MG63 (cell line): ENCODE measurements around the gene EGR2. TPM values are rescaled to one million over a fixed set of nuclear protein-coding genes. Genes with fewer than 3 reads are reported as not detected.
"Not testable (repeated sequence)": the region's sequence is repeated elsewhere in the genome, so short reads cannot be mapped to it uniquely, and the experiment has no call there.

Source experiments
- DNase-seq: peaks from one replicate; pipeline ENCODE4 v3.0.0-alpha.2; 2020
- H3K27me3 ChIP-seq: fragments of 250-450 bp; sonication (Bioruptor Pico); 2 replicates; pipeline ENCODE4 v1.5.1; 2020; ENCODE audit warnings: mild to moderate bottlenecking, moderate library complexity
- H3K36me3 ChIP-seq: fragments of 250-450 bp; sonication (Bioruptor Pico); 2 replicates; pipeline ENCODE4 v1.5.1; 2020; ENCODE audit warnings: mild to moderate bottlenecking, moderate library complexity
- H3K4me3 ChIP-seq: fragments of 250-450 bp; sonication (Bioruptor Pico); 2 replicates; pipeline ENCODE4 v1.5.1; 2020; ENCODE audit warnings: mild to moderate bottlenecking, moderate library complexity
- H3K9me3 ChIP-seq: fragments of 250-450 bp; sonication (Bioruptor Pico); 2 replicates; pipeline ENCODE4 v1.5.1; 2020; ENCODE audit warnings: mild to moderate bottlenecking, moderate library complexity
- total RNA-seq: library from RNA; depleted of rRNA; stranded (reverse); fragments of >200 nt; shearing (Covaris generic); gene quantifications from 2 replicates; pipeline ENCODE4 v1.2.3, GENCODE V29; 2014; ENCODE audit warnings: low replicate concordance

EGR2 gene
- total RNA-seq, 1 experiment from 2014 or later: 0.56 TPM

DNA sequence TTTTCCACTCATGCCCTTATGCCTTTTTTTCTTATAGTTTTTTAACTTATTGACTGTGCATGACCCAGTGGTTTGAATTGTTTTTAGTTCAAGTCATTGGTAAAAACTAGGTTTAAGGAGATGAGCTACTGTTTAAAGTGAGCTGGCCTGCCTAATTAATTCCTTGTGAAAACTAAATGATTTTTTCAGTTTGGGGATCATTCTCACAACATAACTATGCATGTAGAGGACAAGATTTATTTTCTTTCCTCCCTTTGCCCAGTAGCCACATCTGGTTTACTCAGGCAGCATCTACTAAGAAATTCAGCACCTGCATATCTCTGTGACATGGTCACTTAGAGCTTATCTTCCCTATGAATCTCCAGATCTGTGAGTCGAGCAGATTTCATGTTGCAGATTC lies 9.9 kb downstream of the EGR2 start:
- H3K27me3 ChIP-seq: no peaks in the 10 kb centered on the region
- no peak for DNase-seq
- H3K4me3 ChIP-seq: peak overlapping the region; percentile 64
- peaks cover 8% of the 10 kb centered on the region; the same call in 1 of the 2 replicates for H3K36me3 ChIP-seq
- H3K9me3 ChIP-seq: no peaks in the 10 kb centered on the region

DNA sequence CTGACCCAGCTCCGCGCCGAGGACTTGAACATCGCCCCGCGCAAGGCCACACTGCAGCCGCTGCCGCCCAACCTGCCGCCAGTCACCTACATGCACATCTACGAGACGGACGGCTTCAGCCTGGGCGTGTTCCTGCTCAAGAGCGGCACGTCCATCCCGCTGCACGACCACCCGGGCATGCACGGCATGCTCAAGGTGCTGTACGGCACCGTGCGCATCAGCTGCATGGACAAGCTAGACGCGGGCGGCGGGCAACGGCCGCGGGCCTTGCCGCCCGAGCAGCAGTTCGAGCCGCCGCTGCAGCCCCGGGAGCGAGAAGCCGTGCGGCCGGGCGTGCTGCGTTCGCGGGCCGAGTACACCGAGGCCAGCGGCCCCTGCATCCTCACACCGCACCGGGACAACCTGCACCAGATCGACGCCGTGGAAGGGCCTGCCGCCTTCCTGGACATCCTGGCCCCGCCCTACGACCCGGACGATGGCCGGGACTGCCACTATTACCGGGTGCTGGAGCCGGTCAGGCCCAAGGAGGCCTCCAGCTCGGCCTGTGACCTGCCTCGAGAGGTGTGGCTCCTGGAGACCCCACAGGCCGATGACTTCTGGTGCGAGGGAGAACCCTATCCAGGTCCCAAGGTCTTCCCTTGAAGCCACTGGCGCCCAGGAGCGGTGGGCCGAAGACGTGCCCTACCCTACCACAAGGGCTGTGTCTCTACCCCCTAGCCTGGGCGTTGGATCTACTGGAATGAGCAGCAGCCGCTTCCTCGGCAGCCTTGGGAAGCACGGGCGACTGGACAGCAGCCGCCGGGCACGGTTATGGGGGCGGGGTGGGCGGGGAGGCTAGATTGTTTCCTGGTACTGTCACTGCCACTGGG lies 10.7 kb downstream of the EGR2 start:
- Histone ChIP-seq H3K36me3 (peaks cover 8% of the 10 kb centered on the region; the same call in 1 of the 2 replicates), H3K27me3 (no peaks in the 10 kb centered on the region), H3K9me3 (no peaks in the 10 kb centered on the region), H3K4me3 (peak overlapping the region; percentile 64)
- DNase-seq: peak; percentile 54

DNA sequence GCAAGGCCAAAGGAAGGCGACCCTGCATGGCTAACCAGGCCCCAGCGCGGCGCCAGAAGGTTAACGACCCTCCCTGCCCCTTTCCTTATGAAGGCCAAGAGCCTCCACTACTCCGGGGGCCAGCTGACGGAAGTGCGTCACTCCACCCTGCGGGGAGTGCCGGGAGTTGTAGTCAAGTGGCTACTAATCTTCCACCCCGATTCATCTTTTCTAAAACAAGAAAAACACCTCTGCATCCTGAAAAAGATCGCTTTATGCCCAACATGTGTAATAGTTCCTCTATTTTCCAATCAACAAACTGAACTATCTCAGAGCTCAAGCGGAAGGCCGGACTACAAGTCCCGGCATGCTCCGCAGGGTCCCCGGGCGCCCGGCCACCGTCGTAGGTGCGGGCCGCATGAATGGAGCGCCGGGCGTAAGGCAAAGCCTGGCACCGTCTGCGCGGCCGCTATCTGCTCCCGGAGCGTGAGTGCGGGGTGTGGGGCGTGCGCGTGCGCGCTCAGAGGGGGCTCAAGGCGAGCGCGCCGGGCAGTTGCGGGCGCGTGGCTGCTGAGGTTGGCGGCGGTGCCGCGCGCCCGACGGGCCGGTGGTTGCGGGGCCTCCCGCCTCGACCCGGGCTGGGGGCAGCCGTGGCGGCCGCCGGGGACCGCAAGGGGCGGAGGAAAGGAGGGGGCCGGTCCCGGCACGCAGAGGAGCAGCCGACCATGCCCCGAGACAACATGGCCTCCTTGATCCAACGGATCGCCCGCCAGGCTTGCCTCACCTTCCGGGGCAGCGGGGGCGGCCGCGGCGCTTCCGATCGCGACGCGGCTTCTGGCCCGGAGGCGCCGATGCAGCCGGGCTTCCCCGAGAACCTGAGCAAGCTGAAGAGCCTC lies 11.6 kb downstream of the EGR2 start, which contains the start of gene ADO:
Gene ADO, plus strand, starts transcription at position 365 of the 875 bp plus-strand sequence. Its CDS starts 340 bp downstream, at position 705.
- peak; percentile 87 for DNase-seq
- Histone ChIP-seq H3K27me3 (no peaks in the 10 kb centered on the region), H3K36me3 (peaks cover 8% of the 10 kb centered on the region; the same call in 1 of the 2 replicates), H3K4me3 (peak within 1 kb of the TSS; percentile 64), H3K9me3 (no peaks in the 10 kb centered on the region)

DNA sequence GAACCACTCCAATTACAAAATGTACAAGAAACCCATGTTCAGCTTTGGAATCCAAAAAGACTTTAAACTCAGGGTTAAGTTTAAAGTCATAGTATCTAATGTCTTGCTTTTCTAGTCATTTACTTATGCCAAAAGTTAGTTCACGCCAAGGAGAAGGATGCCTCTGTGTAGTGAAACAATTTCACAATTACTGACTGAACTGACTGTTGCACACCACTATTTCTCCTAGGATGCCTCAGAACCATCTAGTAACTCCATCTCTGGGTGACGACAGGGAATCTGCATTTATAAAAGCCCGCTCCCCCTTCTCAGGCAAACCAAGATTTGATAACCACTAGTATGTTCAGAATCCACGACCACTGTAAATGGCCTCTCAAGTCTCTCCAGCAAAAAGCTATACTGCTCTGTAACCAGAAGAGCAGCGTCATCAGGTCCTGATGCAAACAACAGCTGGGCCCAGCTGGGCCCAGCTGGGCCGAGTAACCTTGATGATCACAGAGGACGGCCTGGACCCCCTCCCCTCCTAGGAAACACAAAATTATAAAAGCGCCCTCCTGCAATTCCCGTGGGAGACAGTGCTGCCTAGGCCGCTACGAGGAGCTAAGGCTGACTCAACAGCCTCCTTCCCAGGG lies 12.3 kb downstream of the EGR2 start:
- no peaks in the 10 kb centered on the region for H3K9me3 ChIP-seq
- H3K36me3 ChIP-seq: peaks cover 6% of the 10 kb centered on the region; the same call in 1 of the 2 replicates
- H3K27me3 ChIP-seq: no peaks in the 10 kb centered on the region
- no peak for DNase-seq
- peak overlapping the region; percentile 64 for H3K4me3 ChIP-seq

DNA sequence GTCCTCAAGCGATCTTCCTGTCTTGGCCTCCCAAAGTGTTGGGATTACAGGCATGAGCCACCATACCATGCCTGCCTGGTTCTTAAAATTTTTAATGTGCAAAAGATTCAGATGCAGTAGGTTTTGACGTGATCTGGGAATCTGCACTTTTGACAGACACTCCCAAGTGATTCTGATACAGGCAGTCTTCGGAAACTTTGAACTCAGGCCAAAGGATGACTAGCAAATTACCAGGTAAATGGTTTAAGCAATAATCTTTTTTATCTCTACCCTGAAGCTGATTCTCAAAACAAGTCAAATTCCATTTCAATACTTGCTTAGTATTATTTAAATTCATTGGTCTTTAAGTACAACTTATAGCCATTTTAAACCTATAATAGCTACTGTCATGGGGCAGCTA lies 14.3 kb downstream of the EGR2 start:
- no peak for DNase-seq
- no peak overlapping the region for H3K4me3 ChIP-seq
- H3K36me3 ChIP-seq: peaks cover 2% of the 10 kb centered on the region; the same call in 1 of the 2 replicates
- no peaks in the 10 kb centered on the region for H3K9me3 ChIP-seq
- H3K27me3 ChIP-seq: no peaks in the 10 kb centered on the region

DNA sequence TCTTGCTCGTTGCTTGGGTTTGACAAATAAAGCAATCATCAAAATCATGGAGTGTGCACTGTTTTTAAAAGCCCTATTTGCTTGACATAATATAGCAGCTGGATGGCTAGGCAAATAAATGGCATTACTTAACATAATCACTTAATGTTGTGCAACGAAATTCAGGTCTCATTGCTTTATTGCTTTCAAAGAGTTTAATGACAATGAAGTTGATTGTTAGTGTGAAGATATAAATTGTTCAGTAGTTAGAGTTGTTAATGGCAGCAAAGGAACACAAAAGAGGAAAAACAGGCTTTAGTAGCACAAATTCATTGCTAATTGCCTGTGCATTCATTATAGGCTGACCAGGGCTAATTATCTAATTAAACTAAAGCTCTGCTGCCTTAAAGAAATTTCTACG lies 19.3 kb downstream of the EGR2 start:
- H3K9me3 ChIP-seq: no peaks in the 10 kb centered on the region
- H3K4me3 ChIP-seq: no peak overlapping the region
- H3K27me3 ChIP-seq: no peaks in the 10 kb centered on the region
- no peak for DNase-seq
- H3K36me3 ChIP-seq: no peaks in the 10 kb centered on the region

DNA sequence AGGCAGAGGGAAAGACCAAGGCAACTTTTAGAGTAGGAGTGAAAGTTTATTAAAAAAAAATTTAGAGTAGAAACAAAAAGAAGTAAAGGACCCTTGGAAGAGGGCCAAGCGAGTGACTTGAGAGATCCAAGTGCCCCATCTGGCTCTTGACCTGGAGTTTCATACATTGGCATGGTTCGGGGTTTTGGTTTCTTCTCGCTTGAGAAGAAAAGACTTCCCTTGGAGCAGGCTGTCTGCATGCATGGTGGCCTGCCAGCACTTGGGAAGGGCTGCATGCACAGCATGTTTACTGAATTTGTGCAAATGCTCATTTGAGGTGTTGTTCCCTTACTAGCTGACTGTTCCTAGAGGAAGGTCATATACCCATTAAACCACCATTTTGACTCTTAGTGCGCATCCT lies 20.4 kb downstream of the EGR2 start:
- DNase-seq: no peak
- no peak overlapping the region for H3K4me3 ChIP-seq
- H3K27me3 ChIP-seq: no peaks in the 10 kb centered on the region
- no peaks in the 10 kb centered on the region for H3K9me3 ChIP-seq
- no peaks in the 10 kb centered on the region for H3K36me3 ChIP-seq

DNA sequence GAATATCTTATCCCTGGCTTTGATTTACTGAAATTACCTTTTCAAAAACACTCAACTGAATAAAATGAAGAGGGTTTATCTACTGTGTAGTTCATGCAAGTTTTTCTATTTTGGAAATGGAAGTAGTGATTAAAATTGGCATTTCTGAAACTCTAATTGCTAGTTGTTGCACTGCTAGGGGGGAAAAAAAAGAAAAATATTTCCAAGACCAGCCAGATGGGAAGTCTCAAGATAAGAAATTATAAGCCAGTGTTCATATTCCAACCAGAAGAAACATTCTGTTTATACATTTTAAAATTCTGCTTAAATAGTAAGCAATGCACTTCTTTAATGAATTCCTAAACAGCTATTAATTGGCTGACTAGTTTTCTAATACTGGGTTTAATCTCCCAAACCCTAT lies 21.1 kb downstream of the EGR2 start:
- H3K27me3 ChIP-seq: no peaks in the 10 kb centered on the region
- no peaks in the 10 kb centered on the region for H3K36me3 ChIP-seq
- H3K9me3 ChIP-seq: no peaks in the 10 kb centered on the region
- H3K4me3 ChIP-seq: no peak overlapping the region
- no peak for DNase-seq

DNA sequence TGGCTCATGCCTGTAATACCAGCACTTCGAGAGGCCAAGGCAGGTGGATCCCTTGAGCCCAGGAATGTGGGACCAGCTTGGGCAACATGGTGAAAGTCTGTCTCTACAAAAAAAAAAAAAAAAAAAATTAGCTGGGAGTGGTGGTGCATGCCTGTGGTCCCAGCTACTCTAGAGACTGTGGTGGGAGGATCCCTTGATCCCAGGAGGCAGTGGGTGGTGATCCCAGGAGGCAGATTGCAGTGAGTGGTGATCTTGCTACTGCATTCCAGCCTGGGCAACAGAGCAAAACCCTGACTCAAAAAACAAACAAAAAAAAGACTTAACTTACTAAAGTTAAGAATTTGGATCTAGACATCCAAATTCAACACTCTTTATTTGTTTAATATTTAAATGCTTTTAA lies 21.9 kb downstream of the EGR2 start:
- Histone ChIP-seq H3K4me3 (no peak overlapping the region), H3K36me3 (no peaks in the 10 kb centered on the region), H3K27me3 (no peaks in the 10 kb centered on the region), H3K9me3 (no peaks in the 10 kb centered on the region)
- DNase-seq: peak; percentile 87

DNA sequence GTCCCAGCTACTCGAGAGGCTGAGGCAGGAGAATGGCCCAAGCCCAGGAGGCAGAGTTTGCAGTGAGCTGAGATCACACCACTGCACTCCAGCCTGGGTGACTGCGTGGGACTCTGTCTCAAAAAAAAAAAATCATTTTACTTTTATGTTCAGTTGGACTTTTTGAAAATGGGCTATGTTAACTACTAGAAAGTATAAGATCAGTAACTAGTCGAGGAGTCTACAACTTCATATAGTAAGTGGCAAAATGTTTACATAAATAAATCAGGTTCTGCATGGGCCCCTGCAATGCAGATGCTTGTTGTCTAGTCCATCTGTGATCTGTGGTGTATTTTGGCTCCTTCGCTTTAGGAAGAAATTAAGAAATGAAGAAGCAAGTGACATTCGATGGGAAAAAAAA lies 23.9 kb downstream of the EGR2 start:
- no peaks in the 10 kb centered on the region for H3K36me3 ChIP-seq
- peaks cover under 1% of the 10 kb centered on the region; the same call in 1 of the 2 replicates for H3K9me3 ChIP-seq
- H3K4me3 ChIP-seq: no peak overlapping the region
- DNase-seq: no peak
- H3K27me3 ChIP-seq: no peaks in the 10 kb centered on the region

DNA sequence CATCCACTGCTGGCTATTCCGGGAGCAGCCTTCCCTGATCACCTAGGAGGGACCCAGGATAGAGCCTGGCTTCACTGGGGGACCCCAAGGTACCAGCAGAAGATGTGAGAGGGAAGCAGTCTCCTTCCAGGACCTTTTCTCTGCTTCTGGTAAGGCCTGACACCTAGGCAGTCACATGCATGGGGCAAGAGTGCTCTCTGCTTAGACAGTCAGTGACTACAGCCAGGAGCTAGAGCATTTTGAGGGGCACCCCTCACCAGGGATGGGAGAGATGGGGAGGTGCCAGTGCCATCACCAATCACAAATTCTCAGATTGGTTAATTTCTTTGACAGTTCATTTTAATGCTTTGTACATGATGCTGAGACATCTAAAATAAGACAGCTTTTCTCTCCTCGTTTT lies 25.6 kb downstream of the EGR2 start:
- no peaks in the 10 kb centered on the region for H3K36me3 ChIP-seq
- H3K4me3 ChIP-seq: no peak overlapping the region
- peaks cover 5% of the 10 kb centered on the region; the same call in 1 of the 2 replicates for H3K9me3 ChIP-seq
- H3K27me3 ChIP-seq: no peaks in the 10 kb centered on the region
- no peak for DNase-seq

DNA sequence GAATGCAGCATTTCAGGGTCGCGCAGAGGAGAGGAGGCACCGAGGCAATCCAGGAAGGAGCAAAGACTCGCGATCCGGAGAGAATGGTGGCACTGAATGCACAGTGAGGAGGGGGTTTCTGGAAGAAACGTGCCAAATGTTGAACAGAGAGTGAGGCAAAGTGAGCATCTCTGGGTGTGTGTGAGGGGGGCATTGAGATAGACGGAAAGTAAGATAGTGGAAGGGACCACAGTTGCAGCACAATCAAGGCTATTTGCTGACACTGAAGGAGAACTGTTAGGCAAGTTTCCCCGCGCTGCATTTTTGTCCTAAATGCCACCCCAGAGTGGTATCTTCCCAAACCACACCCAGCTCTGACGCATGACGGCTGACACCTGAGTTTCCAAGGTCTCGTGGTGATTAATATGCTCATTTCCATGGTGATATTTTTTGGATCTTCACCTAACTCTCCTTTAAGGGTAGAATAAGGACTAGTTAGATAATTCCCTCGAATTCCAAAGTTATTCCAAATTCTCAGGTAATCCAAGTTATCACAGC lies 26.1 kb downstream of the EGR2 start:
- no peak overlapping the region for H3K4me3 ChIP-seq

DNA sequence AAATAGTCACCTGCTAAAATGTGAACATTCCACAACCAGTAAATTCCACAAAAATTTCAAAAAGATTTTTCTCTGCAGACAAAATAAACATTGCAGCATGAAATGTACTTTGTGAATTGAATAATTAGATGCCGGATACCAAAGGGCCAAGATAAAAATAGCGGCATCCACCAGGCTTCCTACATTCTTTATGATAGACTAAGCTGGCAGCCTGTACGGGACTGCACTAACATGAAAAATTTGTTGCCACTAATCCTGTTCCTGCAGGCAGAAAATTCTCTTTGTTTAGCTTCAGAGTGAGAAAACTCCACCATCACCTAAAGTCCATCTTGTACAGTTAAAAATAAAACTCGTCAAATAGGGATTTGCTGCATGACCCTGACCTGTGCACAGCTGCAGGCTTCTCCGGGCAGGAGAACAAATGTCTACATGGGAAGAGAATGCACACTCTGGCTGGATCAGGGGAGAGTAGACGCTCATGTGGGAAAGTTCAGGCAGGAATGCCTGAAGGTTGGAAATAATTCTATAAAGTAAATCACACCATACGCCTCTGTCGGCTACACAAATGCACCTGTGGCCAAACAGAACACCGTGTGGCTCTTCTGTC lies 27.2 kb downstream of the EGR2 start:
- H3K9me3 ChIP-seq: peaks cover 5% of the 10 kb centered on the region; the same call in 1 of the 2 replicates
- H3K4me3 ChIP-seq: no peak overlapping the region
- no peaks in the 10 kb centered on the region for H3K27me3 ChIP-seq
- H3K36me3 ChIP-seq: no peaks in the 10 kb centered on the region
- DNase-seq: peak; percentile 41

More for the DNA sequence above, 26.1 kb downstream of the EGR2 start:
- Histone ChIP-seq H3K9me3 (peaks cover 5% of the 10 kb centered on the region; the same call in 1 of the 2 replicates), H3K27me3 (no peaks in the 10 kb centered on the region), H3K36me3 (no peaks in the 10 kb centered on the region)
- no peak for DNase-seq

DNA sequence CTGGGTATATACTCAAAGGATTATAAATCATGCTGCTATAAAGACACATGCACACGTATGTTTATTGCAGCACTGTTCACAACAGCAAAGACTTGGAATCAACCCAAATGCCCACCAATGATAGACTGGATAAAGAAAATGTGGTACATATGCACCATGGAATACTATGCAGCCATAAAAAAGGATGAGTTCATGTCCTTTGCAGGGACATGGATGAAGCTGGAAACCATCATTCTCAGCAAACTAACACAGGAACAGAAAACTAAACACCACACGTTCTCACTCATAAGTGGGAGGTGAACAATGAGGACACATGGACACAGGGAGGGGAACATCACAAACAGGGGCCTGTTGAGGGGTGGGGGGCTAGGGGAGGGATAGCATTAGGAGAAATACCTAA lies 27.9 kb downstream of the EGR2 start:
- not testable (repeated sequence) for H3K4me3 ChIP-seq, DNase-seq, H3K9me3 ChIP-seq, H3K36me3 ChIP-seq, H3K27me3 ChIP-seq

DNA sequence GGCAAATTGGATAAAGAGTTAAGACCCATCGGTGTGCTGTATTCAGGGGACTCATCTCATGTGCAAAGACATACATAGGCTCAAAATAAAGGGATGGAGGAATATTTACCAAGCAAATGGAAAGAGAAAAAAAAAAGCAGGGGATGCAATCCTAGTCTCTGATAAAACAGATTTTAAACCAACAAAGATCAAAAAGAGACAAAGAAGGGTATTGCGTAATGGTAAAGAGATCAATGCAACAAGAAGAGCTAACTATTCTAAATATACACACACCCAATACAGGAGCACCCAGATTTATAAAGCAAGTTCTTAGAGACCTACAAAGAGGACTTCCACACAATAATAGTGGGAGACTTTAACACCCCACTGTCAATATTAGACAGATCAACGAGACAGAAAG lies 31.6 kb downstream of the EGR2 start:
- H3K36me3 ChIP-seq, H3K9me3 ChIP-seq, DNase-seq, H3K4me3 ChIP-seq, H3K27me3 ChIP-seq: not testable (repeated sequence)
